Urothelium cell line (cell line): ENCODE results near the gene SEMA6B.
"Not testable (repeated sequence)": the region's sequence is repeated elsewhere in the genome, so short reads cannot be mapped to it uniquely, and the experiment has no call there.

Source experiments
- DNase-seq: peaks from one replicate; pipeline ENCODE4 v3.0.0; 2011; ENCODE audit warnings: low spot score, mixed read lengths
- FAIRE-seq: peaks from 2 replicates; lab custom pipeline; 2011; peaks lifted over from hg19 to GRCh38; lab: Jason Lieb, UNC

Gene SEMA6B

GRCh38 chr19:4531562-4532165 is 27.8 kb downstream of the SEMA6B start:
- no peak for FAIRE-seq
- DNase-seq = no peak

GRCh38 chr19:4529924-4530522 is 29.5 kb downstream of the SEMA6B start:
- DNase-seq (no peak), FAIRE-seq (no peak)

GRCh38 chr19:4528843-4529242 is 30.6 kb downstream of the SEMA6B start:
- FAIRE-seq (no peak), DNase-seq (no peak)

GRCh38 chr19:4527377-4527776 is 32.1 kb downstream of the SEMA6B start:
- not testable (repeated sequence) for DNase-seq, FAIRE-seq

DNA sequence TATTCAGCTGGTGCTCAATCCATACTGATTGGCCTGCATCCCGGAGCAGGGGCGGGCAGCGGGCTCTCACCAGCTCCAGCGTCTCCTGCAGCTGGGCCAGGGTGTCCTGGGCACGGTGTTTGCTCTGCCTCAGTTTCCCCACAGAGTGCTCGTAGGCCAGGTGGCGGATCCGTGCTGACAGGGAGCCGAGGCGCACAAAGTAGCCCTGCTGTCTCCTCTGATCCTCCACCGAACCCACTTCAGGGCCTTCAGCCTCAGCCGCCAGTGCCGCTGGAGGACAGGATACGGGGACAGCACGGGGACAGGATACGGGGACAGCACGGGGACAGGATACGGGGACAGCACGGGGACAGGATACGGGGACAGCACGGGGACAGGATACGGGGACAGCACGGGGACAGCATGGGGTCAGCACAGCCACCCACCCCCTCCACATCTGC is 33.9 kb downstream of the SEMA6B start:
- DNase-seq (no peak), FAIRE-seq (no peak)

DNA sequence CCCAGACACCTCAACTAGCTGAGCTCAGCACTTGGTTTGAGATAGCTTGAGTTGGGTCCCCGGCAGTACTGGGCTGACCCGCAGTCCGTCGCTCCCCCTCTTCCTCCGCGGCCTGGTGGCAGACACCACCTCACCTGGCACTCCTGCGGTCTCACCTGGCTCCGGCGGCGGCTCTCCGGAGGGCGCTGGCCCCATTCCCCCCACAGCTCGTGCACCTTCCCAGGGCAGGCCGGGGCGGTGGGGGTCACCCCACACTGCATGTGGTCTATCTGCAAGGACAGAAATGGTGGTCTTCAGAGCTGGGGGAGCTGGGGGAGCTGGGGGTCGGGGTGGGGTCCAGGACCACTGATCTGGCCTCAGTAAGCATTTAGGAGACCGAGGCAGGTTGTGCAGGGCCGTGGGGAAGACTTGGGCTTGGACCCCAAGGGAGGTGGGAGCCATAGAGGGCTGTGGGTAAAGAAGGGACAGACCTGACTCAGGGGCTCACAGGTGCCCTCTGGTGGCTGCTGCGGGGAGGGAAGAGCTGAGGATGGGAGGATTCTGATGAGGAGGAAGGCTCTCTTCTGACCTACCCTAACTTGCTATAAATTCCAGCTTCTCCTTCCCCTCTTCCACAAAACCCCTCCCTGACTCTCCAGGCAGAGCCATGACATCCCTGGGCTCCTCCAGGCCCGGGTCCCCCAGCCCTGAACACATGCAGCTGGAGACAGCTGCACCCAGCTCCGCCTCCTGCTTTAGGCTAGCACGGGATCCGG is 34.5 kb downstream of the SEMA6B start:
- no peak for FAIRE-seq
- DNase-seq = peak; percentile 55

- DNase-seq = peak; percentile 38
- no peak for FAIRE-seq
Observed at GRCh38 chr19:4523306-4524110, 36.0 kb downstream of the SEMA6B start.

DNA sequence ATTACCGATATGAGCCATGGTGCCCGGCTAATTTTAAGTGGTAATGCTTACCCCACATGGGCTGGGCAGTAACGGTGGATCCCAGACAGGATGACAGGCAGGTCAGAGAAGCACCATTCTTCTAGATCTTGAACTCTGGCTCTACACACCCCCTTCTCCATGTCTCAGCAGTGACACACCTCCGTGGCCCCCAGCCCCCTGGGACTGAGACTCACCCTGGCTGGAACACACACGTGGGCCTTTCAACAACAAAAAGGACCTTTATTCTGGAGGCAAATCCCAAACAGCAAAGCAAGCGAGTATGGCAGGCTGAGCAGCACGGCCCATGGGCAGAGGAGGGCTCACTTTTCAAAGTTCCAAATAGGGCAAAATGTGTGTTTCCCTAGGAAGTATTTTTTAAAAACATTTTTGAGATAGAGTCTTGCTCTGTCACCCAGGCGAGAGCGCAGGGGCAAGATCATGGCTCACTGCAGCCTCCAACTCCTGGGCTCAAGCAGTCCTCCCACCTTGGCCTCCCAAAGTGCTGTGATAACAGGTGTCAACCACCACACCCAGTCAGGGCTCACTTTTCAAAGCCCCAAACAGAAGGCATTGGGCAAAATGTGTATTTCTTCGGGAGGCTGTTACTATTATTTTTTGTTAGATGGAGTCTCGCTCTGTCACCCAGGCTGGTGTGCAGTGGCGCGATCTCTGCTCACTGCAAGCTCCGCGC is 37.0 kb downstream of the SEMA6B start:
- DNase-seq (no peak), FAIRE-seq (no peak)

- DNase-seq (no peak), FAIRE-seq (no peak)
Observed at GRCh38 chr19:4521888-4522242, 37.6 kb downstream of the SEMA6B start.

DNA sequence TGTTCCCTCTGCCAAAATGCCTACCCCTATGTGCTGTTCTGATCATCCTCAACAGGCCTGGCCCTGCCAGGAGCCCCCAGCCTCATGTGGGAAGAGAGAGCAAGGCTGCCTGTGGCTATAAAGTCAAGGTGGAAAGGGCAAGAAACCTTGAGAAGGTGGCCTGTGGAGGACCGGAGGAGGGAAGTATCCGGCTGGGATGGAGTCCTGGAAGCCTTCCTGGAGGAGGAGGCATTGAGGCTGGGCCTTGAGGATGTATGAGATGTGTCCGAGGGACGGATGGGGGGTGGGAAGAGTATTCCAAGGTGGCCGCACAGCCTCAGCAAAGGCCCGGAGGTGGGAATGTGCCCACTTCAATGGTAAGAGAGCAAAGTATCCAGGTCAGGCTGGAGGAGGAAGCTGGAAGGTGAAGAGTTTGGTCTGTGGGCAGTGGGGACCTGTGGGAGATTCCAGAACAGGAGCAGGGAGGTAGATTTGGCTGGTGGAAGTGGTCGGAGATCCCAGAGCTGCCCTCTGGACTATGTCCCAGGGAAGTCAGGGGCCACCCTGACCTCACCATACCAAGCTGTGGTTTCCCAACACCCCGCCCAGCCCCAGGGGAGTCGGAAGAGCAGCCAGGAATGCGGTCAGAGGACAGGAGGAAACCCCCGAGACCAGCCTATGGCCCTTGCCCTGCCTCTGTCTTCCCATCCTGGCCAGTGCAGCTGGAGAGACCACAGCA is 38.2 kb downstream of the SEMA6B start:
- no peak for DNase-seq
- FAIRE-seq = no peak

GRCh38 chr19:4519521-4520277 is 39.8 kb downstream of the SEMA6B start:
- FAIRE-seq (no peak), DNase-seq (no peak)

GRCh38 chr19:4519172-4519496 is 40.4 kb downstream of the SEMA6B start:
- FAIRE-seq = no peak
- no peak for DNase-seq

GRCh38 chr19:4518345-4519171 is 40.9 kb downstream of the SEMA6B start, which contains the start of gene PLIN4:
PLIN4 (minus strand) TSS chr19:4518486; CDS start chr19:4518272, 214 bp downstream.
- FAIRE-seq (no peak), DNase-seq (no peak)

GRCh38 chr19:4517451-4518057 is 41.9 kb downstream of the SEMA6B start:
- DNase-seq = no peak
- FAIRE-seq = no peak

GRCh38 chr19:4516939-4517300 is 42.6 kb downstream of the SEMA6B start:
- FAIRE-seq (no peak), DNase-seq (no peak)

GRCh38 chr19:4516199-4516938 is 43.1 kb downstream of the SEMA6B start:
- FAIRE-seq = no peak
- DNase-seq = no peak

DNA sequence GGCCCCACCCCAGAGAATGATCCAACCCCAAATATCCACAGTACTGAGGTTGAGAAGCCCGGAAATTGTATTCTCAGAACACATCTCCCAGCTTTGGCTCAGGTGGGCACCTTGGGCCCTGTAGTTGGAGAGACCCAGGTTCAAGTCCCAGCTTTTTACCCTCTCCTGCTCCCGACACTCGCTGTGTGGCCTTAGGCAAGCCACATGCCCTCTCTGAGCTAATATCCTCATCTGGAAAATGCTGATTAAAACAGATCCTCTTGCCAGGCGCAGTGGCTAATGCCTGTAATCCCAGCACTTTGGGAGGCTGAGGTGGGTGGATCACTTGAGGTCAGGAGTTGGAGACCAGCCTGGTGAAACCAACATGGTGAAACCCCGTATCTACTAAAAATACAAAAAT is 43.8 kb downstream of the SEMA6B start:
- no peak for DNase-seq
- no peak for FAIRE-seq

GRCh38 chr19:4513248-4513647 is 46.2 kb downstream of the SEMA6B start:
- FAIRE-seq (no peak), DNase-seq (no peak)
